Measurements from ENCODE around the gene PLEKHG4B. TPM values are rescaled to one million over a fixed set of nuclear protein-coding genes. Genes with fewer than 3 reads are reported as not detected.

Gene PLEKHG4B
- total and polyA plus RNA-seq, 4 donors, result under 0.01 to 0.05 (median 0.01) TPM; not detected in 1

DNA sequence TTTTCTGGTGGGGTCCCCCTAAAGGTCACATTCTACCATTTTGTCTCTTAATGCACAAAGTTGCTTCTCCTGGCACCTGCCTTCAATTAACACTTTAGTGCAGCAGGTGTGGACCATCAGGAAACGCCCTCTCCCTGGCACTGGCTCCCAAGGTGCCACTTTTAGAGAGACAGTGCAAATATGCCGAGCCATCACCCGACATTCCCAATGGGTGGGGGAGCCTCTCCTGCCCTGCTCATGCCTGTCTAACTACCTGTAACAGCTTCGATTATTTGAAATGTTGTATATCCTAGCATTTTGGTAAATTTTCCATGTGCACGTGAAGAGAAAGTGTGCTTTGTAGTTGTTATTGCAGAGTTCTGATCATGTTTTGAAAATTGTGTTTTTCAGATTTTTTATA lies 86.1 kb downstream of the PLEKHG4B start:
- H3K9ac ChIP-seq (ENCODE audit: low read depth in 1 of 2, low read length in 2 of 2), result no peak overlapping the region
- no peak overlapping the region for H3K27ac ChIP-seq (ENCODE audit: low read depth in 1 of 2, low read length in 2 of 2)
- DNase-seq (ENCODE audit: low spot score), result no peak
- TF ChIP-seq, protein P1, sequence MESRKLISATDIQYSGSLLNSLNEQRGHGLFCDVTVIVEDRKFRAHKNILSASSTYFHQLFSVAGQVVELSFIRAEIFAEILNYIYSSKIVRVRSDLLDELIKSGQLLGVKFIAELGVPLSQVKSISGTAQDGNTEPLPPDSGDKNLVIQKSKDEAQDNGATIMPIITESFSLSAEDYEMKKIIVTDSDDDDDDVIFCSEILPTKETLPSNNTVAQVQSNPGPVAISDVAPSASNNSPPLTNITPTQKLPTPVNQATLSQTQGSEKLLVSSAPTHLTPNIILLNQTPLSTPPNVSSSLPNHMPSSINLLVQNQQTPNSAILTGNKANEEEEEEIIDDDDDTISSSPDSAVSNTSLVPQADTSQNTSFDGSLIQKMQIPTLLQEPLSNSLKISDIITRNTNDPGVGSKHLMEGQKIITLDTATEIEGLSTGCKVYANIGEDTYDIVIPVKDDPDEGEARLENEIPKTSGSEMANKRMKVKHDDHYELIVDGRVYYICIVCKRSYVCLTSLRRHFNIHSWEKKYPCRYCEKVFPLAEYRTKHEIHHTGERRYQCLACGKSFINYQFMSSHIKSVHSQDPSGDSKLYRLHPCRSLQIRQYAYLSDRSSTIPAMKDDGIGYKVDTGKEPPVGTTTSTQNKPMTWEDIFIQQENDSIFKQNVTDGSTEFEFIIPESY (IDR thresholded peaks at IDR 0.05), result no peak
- TF ChIP-seq GABPA (IDR thresholded peaks at IDR 0.05 in 1 of 2, conservative IDR thresholded peaks at IDR 0.05 in 1 of 2) (no peak), FOXA2 (IDR thresholded peaks at IDR 0.05) (no peak), SP1 (IDR thresholded peaks at IDR 0.05) (no peak), HNF4A (conservative IDR thresholded peaks at IDR 0.05) (no peak)
- no peaks in the 10 kb centered on the region for H3K36me3 ChIP-seq (ENCODE audit: control insufficient read depth in 4 of 4, insufficient read depth in 3 of 4, low read depth in 1 of 4, low read length in 3 of 4)
- peaks cover 0 to 3% (median 0%) of the 10 kb centered on the region in 4 donors for H3K27me3 ChIP-seq (ENCODE audit: control insufficient read depth in 4 of 4, insufficient read depth in 4 of 4, low read length in 3 of 4)
- no peak overlapping the region for H3K4me3 ChIP-seq (ENCODE audit: low read depth in 1 of 3, low read length in 3 of 3)
- H3K9me3 ChIP-seq (ENCODE audit: control insufficient read depth in 4 of 4, low read length in 3 of 4), result no peaks in the 10 kb centered on the region
- H3K4me1 ChIP-seq (ENCODE audit: control insufficient read depth in 4 of 4, insufficient read depth in 4 of 4, low read length in 3 of 4), result no peaks in the 10 kb centered on the region
- 69% methylated on average over 5 of the region's 5 CpGs for WGBS

DNA sequence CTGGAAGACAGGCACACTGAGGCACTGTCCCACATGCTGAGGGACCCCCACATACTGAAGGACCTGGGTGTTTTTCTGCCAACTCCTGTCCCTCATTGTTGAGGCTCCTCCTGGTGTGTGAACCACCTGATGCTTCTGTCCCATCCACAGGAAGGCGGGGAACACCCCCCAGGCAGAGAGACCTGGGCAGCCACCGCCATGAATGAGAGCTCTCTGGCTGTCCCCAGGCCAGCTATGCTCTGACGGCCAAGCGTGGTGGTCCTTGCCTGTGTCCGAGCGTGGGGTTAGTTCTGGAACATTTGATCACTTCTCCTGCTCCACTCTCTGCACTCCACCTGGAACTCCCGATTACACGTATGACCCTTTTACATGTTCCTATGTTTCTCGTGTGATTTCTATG lies 87.4 kb downstream of the PLEKHG4B start:
- Histone ChIP-seq H3K4me1 (ENCODE audit: control insufficient read depth in 4 of 4, insufficient read depth in 4 of 4, low read length in 3 of 4) (no peaks in the 10 kb centered on the region), H3K27me3 (ENCODE audit: control insufficient read depth in 4 of 4, insufficient read depth in 4 of 4, low read length in 3 of 4) (no peaks in the 10 kb centered on the region), H3K9me3 (ENCODE audit: control insufficient read depth in 4 of 4, low read length in 3 of 4) (no peaks in the 10 kb centered on the region), H3K9ac (ENCODE audit: low read depth in 1 of 2, low read length in 2 of 2) (no peak overlapping the region), H3K27ac (ENCODE audit: low read depth in 1 of 2, low read length in 2 of 2) (no peak overlapping the region), H3K36me3 (ENCODE audit: control insufficient read depth in 4 of 4, insufficient read depth in 3 of 4, low read depth in 1 of 4, low read length in 3 of 4) (no peaks in the 10 kb centered on the region), H3K4me3 (ENCODE audit: low read depth in 1 of 3, low read length in 3 of 3) (no peak overlapping the region)
- 87% methylated on average over 9 of the region's 9 CpGs for WGBS
- no peak for DNase-seq (ENCODE audit: low spot score)
- TF ChIP-seq, protein P2, sequence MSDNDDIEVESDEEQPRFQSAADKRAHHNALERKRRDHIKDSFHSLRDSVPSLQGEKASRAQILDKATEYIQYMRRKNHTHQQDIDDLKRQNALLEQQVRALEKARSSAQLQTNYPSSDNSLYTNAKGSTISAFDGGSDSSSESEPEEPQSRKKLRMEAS (IDR thresholded peaks at IDR 0.05), result no peak
- TF ChIP-seq YY1 (IDR thresholded peaks at IDR 0.05) (no peak), EGR1 (IDR thresholded peaks at IDR 0.05; ENCODE audit: low read depth in 2 of 2) (no peak), HNF4G (IDR thresholded peaks at IDR 0.05) (no peak), GABPA (IDR thresholded peaks at IDR 0.05 in 1 of 2, conservative IDR thresholded peaks at IDR 0.05 in 1 of 2) (no peak), HNF4A (conservative IDR thresholded peaks at IDR 0.05) (no peak), TAF1 (conservative IDR thresholded peaks at IDR 0.05) (no peak)
- TF ChIP-seq, protein P3, sequence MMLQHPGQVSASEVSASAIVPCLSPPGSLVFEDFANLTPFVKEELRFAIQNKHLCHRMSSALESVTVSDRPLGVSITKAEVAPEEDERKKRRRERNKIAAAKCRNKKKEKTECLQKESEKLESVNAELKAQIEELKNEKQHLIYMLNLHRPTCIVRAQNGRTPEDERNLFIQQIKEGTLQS (IDR thresholded peaks at IDR 0.05), result no peak
- TF ChIP-seq, protein P4, sequence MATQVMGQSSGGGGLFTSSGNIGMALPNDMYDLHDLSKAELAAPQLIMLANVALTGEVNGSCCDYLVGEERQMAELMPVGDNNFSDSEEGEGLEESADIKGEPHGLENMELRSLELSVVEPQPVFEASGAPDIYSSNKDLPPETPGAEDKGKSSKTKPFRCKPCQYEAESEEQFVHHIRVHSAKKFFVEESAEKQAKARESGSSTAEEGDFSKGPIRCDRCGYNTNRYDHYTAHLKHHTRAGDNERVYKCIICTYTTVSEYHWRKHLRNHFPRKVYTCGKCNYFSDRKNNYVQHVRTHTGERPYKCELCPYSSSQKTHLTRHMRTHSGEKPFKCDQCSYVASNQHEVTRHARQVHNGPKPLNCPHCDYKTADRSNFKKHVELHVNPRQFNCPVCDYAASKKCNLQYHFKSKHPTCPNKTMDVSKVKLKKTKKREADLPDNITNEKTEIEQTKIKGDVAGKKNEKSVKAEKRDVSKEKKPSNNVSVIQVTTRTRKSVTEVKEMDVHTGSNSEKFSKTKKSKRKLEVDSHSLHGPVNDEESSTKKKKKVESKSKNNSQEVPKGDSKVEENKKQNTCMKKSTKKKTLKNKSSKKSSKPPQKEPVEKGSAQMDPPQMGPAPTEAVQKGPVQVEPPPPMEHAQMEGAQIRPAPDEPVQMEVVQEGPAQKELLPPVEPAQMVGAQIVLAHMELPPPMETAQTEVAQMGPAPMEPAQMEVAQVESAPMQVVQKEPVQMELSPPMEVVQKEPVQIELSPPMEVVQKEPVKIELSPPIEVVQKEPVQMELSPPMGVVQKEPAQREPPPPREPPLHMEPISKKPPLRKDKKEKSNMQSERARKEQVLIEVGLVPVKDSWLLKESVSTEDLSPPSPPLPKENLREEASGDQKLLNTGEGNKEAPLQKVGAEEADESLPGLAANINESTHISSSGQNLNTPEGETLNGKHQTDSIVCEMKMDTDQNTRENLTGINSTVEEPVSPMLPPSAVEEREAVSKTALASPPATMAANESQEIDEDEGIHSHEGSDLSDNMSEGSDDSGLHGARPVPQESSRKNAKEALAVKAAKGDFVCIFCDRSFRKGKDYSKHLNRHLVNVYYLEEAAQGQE (IDR thresholded peaks at IDR 0.05), result no peak
